ENCODE measurements around the gene PLEKHD1.
A peak's percentile ranks its signal among the peaks of the same experiment; 100 is the strongest.
"Not testable (repeated sequence)": the region's sequence is repeated elsewhere in the genome, so short reads cannot be mapped to it uniquely, and the experiment has no call there.

PLEKHD1 gene

DNA sequence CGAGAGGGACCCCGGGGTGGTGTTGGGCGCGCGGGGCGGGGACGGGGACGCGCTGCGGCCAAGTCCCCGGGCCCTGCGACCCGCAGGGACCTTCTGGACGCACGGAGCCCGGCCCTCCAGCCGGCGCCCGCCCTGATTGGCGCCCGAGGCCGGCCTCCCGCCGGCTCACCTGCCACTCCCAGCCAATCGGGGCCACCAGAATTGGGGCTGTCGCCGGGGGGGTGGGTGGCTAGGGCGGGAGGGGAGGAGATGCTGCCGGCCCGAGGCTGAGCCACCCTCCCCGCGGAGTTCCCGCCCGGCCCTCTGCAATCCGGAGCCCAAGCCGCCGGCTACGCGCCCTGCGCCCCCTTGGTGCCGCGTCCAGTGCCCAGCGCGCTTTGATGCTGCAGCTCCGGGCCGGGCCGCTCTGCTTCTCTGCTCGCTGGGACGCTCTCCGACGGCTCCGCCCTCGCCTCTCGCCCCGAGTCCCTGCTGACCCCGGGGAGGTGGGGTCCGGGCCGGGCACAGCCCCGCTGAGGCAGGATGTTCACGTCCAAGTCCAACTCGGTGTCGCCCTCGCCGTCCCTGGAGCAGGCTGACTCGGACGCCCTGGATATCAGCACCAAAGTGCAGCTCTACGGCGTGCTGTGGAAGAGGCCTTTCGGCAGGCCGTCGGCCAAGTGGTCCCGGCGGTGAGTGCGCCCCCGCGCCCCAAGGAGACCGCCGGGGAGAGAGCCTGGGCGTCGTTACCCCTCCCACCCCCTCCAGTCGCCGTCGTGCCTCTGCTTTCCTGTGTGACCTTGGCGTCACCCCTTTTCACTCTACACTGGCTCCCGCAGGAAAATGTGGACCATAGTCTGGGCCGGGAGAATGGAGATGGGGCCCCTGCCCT lies at the start of gene PLEKHD1:
Gene PLEKHD1 (plus strand): TSS at position 285 of the 871 bp plus-strand sequence. CDS start 238 bp downstream, at position 523.
- peak; percentile 13 for DNase-seq

DNA sequence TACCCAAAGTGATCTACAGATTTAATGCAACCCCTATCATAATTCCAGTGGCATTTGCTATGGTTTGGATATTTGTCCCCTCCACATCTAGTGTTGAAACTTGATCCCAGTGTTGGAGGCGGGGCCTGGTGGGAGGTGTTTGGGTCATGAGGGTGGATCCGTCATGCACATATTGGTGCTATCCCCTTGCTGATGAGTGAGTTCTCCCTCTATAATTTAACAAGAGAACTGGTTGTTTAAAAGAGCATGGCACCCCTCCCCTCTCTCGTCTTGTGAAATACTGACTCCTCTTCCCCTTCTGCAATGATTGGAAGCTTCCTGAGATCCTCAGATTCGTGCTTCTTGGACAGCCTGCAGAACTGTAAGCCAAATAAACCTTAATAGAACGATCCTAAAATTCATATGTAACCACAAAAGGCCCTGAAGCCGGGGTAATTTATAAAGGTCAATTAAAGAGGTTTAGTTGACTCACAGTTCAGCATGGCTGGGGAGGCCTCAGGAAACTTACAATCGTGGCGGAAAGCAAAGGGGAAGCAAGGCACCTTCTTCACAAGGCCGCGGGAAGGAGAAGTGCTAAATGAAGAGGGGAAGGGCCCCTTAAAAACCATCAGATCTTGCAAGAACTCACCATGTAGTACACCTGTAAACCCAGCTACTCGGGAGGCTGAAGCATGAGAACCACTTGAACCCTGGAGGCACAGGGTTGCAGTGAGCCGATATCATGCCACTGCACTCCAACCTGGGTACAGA lies 44.8 kb upstream of the PLEKHD1 start:
- no peak for DNase-seq

DNA sequence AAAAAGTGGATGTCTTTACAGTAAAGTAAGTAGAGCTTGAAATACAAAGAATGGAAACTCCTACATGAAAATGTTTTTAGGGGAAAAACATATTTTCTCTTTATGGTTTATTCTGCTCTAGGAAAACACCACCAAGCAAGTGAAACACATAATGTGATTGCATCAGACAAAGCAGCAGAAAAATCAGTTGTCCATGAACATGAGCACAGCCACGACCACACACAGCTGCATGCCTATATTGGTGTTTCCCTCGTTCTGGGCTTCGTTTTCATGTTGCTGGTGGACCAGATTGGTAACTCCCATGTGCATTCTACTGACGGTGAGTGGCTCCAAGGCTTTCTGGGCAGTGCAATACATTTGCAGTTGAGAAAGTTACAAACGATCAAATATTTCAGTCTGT lies 42.6 kb upstream of the PLEKHD1 start:
- DNase-seq = no peak

DNA sequence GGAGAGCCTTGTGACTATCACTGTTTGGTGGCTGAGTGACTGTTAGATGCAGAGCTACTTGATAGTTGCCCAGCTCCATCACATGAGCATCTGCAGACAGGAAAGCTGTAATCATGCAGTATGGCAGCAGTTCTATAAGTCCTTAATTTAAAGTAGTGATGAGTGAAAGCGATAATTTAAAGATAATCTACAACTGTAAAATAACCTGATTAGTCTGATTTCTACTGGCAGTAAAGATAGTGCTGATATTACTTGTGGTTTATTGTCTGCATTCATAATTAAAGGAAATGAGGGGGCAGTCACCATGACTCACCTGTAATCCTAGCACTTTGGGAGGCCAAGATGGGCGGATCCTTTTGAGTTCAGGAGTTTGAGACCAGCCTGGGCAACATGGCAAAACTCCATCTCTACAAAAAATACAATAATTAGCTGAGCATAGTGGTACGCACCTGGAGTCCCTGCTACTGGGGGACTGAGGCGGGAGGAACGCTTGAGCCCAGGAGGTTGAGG lies 41.2 kb upstream of the PLEKHD1 start:
- DNase-seq = no peak

DNA sequence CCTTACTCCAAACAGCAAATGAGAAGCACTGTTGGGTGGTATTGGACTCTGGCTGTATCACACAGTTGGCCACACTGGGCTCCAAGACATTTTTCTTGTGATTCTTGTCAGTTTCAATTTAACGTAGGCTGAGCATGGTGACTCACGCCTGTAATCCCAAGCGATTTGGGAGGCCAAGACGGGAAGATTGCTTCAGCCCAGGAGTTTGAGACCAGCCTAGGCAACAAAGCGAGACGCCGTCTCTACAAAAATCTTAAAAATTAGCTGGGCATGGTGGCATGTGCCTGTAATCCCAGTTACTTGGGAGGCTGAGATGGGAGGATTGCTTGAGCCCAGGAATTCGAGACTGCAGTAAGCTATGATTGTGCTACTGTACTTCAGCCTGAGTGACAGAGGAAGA lies 35.3 kb upstream of the PLEKHD1 start:
- DNase-seq = no peak

- no peak for DNase-seq
Observed at GRCh38 chr14:69451941-69452340, 32.6 kb upstream of the PLEKHD1 start.

- DNase-seq = no peak
Observed at GRCh38 chr14:69458350-69458749, 26.2 kb upstream of the PLEKHD1 start.

GRCh38 chr14:69459122-69459521 lies 25.4 kb upstream of the PLEKHD1 start:
- DNase-seq = no peak

DNA sequence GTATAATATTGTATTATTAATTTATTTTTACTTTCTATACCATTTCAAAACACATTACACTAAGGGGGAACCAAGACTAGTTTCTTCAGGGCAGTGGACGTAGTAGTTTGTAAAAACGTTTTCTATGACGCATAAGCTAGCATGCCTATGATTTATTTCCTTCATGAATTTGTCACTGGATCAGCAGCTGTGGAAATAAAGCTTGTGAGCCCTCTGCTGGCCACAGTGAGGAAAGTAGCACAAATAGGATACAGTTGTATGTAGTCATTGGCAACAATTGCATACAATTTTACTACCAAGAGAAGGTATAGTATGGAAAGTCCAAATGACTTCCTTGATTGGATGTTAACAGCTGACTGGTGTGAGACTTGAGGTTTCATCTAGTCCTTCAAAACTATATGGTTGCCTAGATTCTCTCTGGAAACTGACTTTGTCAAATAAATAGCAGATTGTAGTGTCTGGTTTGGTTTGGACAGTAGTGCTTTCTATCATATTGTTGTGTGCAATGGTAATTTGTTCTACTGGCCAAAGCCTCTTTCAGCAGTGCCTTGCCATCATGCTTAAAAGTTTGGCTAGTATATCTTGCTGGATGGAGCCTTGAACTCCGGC lies 24.3 kb upstream of the PLEKHD1 start:
- peak; percentile 43 for DNase-seq

- DNase-seq = no peak
Observed at GRCh38 chr14:69464379-69464778, 20.1 kb upstream of the PLEKHD1 start.

DNA sequence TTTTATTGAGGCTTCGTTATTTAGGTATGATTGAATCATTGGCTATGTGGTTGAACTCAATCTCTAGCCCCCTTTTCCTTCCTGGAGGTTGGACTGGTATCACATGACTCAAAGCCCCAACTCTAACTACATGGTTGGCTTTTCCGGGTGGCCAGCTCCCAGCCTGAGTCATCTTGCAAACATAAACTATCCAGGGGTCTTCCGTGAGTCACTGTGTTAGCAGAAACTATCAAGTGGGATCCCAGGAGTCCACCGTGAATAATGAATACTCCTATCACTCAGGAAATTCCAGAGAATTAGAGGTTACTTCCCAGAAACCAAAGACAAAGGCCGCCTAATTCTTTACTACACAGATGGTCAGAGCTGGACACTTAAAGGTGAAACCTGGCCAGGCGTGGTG lies 19.7 kb upstream of the PLEKHD1 start:
- DNase-seq = no peak

GRCh38 chr14:69468949-69469348 lies 15.6 kb upstream of the PLEKHD1 start:
- DNase-seq = no peak

DNA sequence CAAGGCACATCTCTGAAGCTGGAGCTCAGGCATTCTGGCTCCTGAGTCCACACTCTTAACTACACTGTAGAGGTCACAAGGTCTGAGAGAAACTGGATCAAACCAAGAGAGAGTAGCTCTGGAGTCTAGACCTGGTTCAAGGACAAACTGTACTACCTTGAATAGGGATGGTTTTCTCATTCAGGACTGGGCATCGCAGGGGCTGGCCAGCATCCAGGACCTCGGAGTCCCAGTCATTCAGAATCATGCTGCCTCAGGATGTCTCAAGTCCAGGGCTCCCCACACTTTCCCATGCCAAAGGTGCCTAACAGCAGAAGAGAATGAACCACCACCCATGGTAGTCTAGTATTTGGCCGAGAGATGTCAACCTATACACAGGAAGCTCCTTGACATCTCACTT lies 13.1 kb upstream of the PLEKHD1 start:
- no peak for DNase-seq

GRCh38 chr14:69471916-69472315 lies 12.6 kb upstream of the PLEKHD1 start:
- no peak for DNase-seq

- no peak for DNase-seq
Observed at GRCh38 chr14:69473260-69473659, 11.3 kb upstream of the PLEKHD1 start.

DNA sequence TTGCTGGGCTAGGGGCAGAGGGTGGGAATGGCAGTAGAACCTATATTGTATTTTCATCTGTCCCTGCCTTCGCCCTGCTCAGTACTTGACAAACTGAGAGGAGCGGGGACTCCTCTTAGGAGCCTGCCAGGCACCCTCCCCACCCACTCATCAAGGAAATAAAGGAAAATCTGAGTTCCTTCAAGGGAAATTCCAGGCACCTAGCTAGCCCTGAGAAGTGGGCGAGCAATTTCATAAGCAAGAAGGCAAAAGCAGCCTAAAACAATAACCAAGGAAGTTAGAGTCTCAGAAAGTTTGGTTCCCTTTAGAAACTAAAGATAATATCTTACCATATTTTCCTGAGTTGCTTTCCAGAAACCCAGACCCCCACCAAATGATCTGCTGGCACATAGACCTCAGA lies 10.6 kb upstream of the PLEKHD1 start:
- DNase-seq = no peak

GRCh38 chr14:69475194-69475818 lies 9.2 kb upstream of the PLEKHD1 start:
- DNase-seq = peak; percentile 48

DNA sequence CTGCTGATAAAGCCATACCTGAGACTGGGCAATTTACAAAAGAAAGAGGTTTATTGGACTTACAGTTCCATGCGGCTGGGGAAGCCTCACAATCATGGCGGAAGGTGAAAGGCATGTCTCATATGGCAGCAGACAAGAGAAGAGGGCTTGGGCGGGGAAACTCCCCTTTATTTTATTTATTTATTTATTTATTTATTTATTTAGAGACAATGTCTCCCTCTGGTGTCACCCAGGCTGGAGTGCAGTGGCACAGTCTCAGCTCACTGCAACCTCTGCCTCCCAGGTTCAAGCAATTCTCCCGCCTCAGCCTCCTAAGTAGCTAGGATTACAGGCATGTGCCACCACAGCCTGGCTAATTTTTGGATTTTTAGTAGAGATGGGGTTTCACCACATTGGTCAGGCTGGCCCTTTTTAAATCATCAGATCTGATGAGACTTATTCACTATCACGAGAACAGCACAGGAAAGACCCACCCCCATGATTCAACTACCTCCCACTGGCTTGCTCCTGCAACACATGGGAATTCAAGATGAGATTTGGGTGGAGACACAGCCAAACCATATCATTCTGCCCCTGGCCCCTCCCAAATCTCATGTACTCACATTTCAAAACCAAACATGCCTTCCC lies 7.6 kb upstream of the PLEKHD1 start:
- not testable (repeated sequence) for DNase-seq

DNA sequence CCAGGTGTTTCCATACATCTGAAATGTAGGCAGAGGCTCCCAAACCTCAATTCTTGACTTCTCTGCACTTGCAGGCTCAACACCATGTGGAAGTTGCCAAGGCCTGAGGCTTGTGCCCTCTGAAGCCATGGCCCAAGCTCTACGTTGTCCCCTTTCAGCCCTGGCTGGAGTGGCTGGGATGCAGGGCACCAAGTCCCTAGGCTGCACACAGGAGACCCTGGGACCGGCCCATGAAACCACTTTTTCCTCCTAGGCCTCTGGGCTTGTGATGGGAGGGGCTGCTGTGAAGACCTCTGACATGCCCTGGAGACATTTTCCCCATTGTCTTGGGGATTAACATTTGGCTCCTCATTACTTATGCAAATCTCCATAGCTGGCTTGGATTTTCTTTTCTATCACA lies 6.5 kb upstream of the PLEKHD1 start:
- not testable (repeated sequence) for DNase-seq

DNA sequence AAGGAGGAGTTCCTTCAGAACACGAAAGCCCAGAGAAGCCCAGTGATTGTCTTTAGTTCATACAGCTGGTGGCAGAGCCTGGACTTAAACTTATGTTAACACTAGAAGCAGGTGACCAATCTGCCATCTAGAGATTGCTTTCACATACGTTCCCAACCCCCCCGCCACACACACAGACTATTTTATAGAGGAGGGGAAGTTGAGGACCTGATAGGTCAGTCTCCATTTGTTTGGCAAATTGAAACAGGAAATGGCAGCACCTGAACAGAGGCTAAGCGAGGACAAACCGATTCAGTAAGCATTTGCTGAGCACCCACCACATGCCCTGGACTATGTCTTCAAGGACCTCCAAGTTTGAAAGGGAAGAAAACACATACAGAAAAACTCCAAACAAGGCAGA lies 4.8 kb upstream of the PLEKHD1 start:
- DNase-seq = no peak

DNA sequence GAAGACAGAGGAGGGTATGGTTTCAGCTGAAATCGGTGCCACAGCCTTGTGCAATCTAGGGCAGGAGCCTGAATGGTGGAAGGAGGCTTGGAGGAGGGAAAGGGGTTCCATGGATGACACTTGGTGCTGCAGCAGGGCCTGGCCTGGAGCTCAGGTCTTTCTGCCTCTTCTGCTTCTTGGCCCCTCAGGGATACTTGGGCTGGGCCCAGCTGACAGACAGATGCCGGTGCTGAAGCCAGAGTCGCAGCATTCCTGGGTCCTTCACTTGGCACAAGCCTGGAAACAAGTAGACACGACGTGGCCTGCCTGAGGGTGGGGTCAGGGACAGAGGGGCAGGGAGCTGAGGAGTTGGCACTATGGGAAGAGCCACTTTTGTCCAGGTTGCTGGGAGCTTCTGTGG lies 4.4 kb upstream of the PLEKHD1 start:
- no peak for DNase-seq

GRCh38 chr14:69481815-69482568 lies 2.5 kb upstream of the PLEKHD1 start:
- peak; percentile 82 for DNase-seq
